GM21423 (cell line): ENCODE results near the gene SCEL.
A peak's percentile ranks its signal among the peaks of the same experiment; 100 is the strongest.

Experiments used
- ATAC-seq: cut with Tn5 transposase; IDR thresholded peaks from one replicate; pipeline ENCODE4 v1.9.1; 2021; ENCODE audit warnings: mild to moderate bottlenecking, moderate library complexity; ENCODE audit not compliant: unreplicated experiment

The SCEL gene

GRCh38 chr13:77548594-77548993, 13.1 kb downstream of the SCEL start:
- ATAC-seq: no peak

GRCh38 chr13:77554069-77554468, 18.6 kb downstream of the SCEL start:
- no peak for ATAC-seq

- ATAC-seq: no peak
These were observed 19.7 kb downstream of the SCEL start for GRCh38 chr13:77555246-77555645.

GRCh38 chr13:77558016-77558415, 22.5 kb downstream of the SCEL start:
- ATAC-seq: no peak

- ATAC-seq: no peak
These were observed 27.6 kb downstream of the SCEL start for GRCh38 chr13:77563111-77563510.

- ATAC-seq: peak; percentile 67
These were observed 30.1 kb downstream of the SCEL start for GRCh38 chr13:77565635-77566034.

- no peak for ATAC-seq
These were observed 36.5 kb downstream of the SCEL start for GRCh38 chr13:77571956-77572355.

- ATAC-seq: no peak
These were observed 38.6 kb downstream of the SCEL start for GRCh38 chr13:77574096-77574495.

- no peak for ATAC-seq
These were observed 44.5 kb downstream of the SCEL start for GRCh38 chr13:77579959-77580358.

GRCh38 chr13:77580748-77581147, 45.2 kb downstream of the SCEL start:
- ATAC-seq: no peak

GRCh38 chr13:77583581-77583980, 48.1 kb downstream of the SCEL start:
- peak; percentile 60 for ATAC-seq

- ATAC-seq: no peak
These were observed 48.6 kb downstream of the SCEL start for GRCh38 chr13:77584106-77584505.

GRCh38 chr13:77595166-77595810, 59.8 kb downstream of the SCEL start:
- no peak for ATAC-seq

- no peak for ATAC-seq
These were observed 61.3 kb downstream of the SCEL start for GRCh38 chr13:77596777-77597176.

GRCh38 chr13:77599351-77599750, 63.8 kb downstream of the SCEL start:
- no peak for ATAC-seq

GRCh38 chr13:77600701-77601100, 65.2 kb downstream of the SCEL start:
- no peak for ATAC-seq

GRCh38 chr13:77611068-77611467, 75.6 kb downstream of the SCEL start:
- ATAC-seq: no peak

- no peak for ATAC-seq
These were observed 80.5 kb downstream of the SCEL start for GRCh38 chr13:77616027-77616426.

- no peak for ATAC-seq
These were observed 84.1 kb downstream of the SCEL start for GRCh38 chr13:77619655-77620054.

GRCh38 chr13:77620138-77620537, 84.6 kb downstream of the SCEL start:
- no peak for ATAC-seq

- no peak for ATAC-seq
These were observed 88.3 kb downstream of the SCEL start for GRCh38 chr13:77623806-77624205.

- ATAC-seq: no peak
These were observed 92.7 kb downstream of the SCEL start for GRCh38 chr13:77628170-77628569.

GRCh38 chr13:77637588-77637987, 102.1 kb downstream of the SCEL start:
- no peak for ATAC-seq
